HG03135 (cell line): Measurements from ENCODE around the gene COL13A1.

ENCODE experiments used
- ATAC-seq: cut with Tn5 transposase; IDR thresholded peaks from one replicate; pipeline ENCODE4 v1.9.1; 2021; ENCODE audit warnings: mild to moderate bottlenecking, moderate library complexity; ENCODE audit not compliant: unreplicated experiment

Gene COL13A1

DNA sequence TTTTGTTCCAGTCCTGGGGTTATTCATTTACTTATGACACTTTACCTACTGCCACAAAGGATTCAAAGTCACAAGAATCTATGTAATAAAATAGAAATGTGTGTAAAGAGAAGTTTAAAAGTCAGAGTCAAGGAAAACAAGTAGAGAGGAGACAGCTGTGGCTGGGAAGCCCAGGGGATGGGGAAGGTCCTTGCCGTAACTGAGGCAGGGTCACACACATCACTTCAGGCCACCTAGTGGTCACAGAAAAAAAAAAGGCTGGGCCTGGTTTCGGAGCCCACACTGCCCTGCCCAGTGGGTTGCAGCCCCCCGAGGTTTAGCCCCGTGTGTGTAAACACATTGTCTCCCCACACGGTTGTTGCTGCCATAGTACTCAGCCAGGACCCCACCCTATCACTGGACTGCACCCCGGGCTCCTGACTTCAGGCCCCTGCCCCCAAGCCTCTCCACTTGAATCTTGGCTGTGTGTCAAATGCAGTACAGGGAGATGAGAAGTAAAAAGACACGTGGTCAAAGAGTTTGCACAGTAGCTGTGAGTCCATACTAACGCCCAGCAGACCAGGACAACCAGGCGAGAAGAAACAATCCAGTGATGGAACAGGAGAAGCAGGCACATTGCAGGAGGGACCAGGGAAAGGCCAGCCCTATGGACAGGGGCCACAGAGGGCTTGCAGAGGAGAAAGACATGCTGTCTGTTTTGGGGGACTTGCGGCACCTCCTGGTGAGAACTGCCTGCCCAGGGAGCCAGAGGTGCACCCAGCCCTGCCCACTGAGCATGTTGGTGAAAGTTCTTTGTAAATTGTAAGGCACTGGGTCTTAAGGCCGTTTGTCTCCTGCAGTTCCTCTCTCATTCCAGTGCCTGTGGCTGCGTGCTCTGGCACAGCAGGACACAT lies 159.5 kb downstream of the COL13A1 start:
- ATAC-seq: no peak

GRCh38 chr10:69961881-69962745 lies 160.4 kb downstream of the COL13A1 start:
- ATAC-seq: no peak

GRCh38 chr10:69962746-69963135 lies 161.0 kb downstream of the COL13A1 start:
- no peak for ATAC-seq

- no peak for ATAC-seq
Observed at GRCh38 chr10:69963178-69963834, 161.6 kb downstream of the COL13A1 start.

GRCh38 chr10:69963835-69964710 lies 162.4 kb downstream of the COL13A1 start:
- no peak for ATAC-seq

DNA sequence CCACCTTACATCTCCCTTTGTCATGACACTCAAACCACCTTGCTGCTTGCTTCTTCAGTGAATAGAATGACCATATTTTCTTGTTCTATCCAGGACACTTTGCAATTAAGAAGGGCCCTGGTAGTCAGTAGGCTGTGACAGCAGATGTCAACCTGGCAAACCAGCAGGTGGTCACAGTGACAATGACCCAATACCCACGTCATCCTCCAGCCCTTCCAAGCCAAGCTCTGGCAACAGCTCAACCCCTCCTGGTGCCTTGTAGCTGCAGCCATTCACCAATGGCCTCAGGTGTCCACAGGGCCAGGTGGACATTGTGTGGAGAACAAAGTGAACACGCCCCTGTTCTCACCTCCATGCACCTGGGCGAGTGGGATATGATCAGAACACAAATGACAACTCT lies 163.4 kb downstream of the COL13A1 start:
- no peak for ATAC-seq

DNA sequence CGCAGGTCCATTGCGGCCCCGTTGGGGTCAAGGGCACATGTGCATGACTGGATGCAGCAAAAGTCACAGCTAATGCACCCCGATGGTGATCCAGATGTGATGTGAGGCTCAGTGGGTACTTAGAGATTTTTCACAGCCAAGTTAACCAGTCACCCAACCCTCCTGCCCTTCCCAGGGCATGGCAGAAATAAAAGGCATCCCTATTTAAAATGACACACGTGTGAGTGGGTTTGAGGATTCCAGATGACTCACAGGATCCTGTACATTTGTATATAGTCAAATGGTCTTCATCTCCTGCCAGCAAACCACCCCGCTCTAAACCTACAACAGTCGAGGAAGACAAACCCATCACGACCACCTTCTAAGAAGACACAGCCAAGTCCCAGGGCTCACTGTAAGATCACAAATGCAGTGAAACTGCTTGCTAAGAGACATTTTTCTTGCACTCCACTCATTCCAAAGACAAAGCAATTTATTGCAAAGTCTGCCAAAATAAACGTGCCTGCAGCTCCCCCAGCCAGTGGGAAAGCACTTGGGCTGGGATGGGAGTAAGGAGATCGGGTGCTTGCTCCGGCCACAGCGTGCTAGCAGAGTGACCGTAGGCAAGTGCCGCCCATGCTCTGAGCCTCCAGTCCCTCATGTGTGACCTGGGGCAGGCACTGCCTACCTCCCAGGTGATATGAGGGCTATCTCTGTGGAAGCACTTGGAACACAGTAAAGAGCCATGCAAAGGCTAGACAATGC lies 164.4 kb downstream of the COL13A1 start:
- ATAC-seq: no peak

- ATAC-seq: no peak
Observed at GRCh38 chr10:69968830-69969229, 167.1 kb downstream of the COL13A1 start.

- no peak for ATAC-seq
Observed at GRCh38 chr10:69969977-69970376, 168.3 kb downstream of the COL13A1 start.

GRCh38 chr10:69972981-69973397 lies 171.3 kb downstream of the COL13A1 start:
- no peak for ATAC-seq

GRCh38 chr10:69973678-69974077 lies 172.0 kb downstream of the COL13A1 start:
- no peak for ATAC-seq

GRCh38 chr10:69974551-69975155 lies 172.9 kb downstream of the COL13A1 start:
- no peak for ATAC-seq

- no peak for ATAC-seq
Observed at GRCh38 chr10:69976795-69977546, 175.3 kb downstream of the COL13A1 start.

- ATAC-seq: no peak
Observed at GRCh38 chr10:69979174-69979573, 177.5 kb downstream of the COL13A1 start.

DNA sequence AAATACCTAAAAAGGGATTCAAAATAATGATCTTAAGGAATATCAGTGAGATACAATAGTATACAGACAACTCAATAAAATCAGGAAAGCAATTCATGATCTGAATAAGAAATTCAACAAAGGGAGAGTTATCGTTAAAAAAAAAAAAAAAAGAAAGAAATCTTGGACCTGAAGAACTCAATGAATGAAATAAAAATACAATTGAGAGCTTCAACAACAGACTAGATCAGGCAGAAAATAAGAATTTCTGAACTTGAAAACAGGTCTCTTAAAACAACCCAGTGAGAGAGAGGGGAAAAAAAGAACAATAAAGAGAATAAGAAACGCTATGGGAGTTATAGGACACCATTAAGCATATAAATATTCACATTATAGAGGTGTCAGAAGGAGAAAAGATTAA lies 179.0 kb downstream of the COL13A1 start:
- no peak for ATAC-seq

DNA sequence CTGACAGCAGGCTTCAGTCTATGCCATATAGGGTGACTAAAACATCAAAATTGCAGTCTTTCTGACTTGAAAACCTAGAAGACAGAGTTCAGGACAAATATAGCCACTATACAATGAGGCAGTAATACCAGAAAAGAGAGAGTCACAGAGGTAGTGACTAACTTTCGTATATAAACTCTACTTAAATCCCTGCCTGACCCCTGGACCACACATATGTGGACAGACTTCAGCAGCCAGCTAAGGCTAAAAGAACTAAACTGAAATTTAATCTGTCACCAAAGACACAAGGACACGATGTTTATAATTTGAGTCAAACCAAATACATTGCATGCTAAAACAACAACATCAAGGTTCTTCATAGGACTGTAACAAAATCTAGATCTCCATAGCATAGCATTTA lies 186.4 kb downstream of the COL13A1 start:
- no peak for ATAC-seq

GRCh38 chr10:69991151-69991550 lies 189.4 kb downstream of the COL13A1 start:
- ATAC-seq: no peak

- no peak for ATAC-seq
Observed at GRCh38 chr10:69994262-69994661, 192.6 kb downstream of the COL13A1 start.

DNA sequence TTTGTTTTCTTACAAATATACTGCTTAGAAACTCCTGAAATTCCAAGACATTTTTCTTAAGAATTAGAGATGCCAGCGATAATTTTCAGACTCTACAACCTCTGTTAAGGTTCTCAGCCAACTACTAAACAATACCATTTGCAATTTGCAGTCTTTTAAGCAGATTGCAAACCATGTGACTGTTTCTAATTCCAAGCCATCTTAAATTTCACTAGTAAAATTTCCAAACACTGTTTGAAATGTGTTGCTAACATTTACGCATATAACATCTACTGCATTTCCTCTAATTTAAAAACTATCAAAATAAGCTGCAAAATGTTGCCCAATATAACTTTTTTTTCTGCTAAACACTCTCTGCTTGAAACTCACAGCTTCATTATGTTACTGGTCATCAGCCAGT lies 194.9 kb downstream of the COL13A1 start:
- no peak for ATAC-seq
